ENCODE data around the gene SPA17. TPM values are rescaled to one million over a fixed set of nuclear protein-coding genes. Genes with fewer than 3 reads are reported as not detected.
A peak's percentile ranks its signal among the peaks of the same experiment; 100 is the strongest.

Gene SPA17
- 1 to 10 TPM; 1.2 to 7.1 (median 3.3) TPM for total RNA-seq

DNA sequence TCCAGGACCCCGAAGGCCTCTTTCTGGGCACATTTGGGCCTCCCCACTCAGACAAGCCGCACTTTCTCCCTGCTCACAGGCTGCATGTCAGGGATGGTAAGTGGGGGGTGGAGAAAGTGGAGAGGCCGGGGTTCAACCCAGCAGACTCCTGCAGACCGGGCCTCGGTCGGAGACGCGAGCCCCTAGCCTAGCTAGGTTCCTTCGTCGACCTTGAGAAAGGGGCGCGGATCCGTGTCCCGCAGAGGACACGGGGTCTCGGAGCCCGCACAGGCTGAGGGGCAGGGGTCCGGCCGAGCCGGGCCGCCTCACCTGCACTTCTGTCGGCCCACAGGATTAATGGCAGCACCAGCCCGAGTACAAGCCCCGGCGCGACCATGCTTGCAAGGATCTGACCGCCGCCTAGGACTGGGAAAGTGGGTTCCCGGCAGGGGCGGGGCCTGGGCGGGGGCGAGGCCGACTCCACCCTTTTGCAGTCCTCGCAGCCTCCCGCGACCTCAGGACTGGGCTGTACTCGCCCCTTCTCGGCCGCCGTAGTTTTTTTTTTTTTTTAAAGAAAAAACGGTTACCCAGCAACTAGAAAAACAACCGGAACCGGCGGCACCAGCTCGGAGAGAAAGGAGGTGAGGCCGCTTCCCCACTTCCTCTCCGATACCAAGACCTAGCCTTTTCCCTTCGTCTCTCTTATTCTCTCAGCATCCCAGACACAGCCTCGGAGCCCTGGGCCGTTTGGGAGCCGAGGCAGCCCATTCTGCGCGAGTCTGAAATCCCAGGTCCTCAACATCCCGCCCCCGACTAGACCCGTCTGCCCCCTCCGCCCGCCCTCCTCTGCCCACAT lies at the start of gene SPA17, which contains the start of gene SIAE:
TSS of gene SPA17 (plus strand) at position 572 of the 835 bp plus-strand sequence. CDS start 1,361 bp downstream, outside the sequence.
TSS of gene SIAE (minus strand) at position 407 of the 835 bp plus-strand sequence. CDS start at position 376, 31 bp downstream.
- no peaks in the 10 kb centered on the region for H3K27me3 ChIP-seq
- H3K4me3 ChIP-seq: peak within 1 kb of the TSS; percentile 56 to 72 (median 60)
- TF ChIP-seq EP300 (IDR thresholded peaks at IDR 0.05) (peak; percentile 79 to 82), POLR2A (IDR thresholded peaks at IDR 0.05) (peak in 1 of 2 donors; percentile 30)
- TF ChIP-seq, protein P1, sequence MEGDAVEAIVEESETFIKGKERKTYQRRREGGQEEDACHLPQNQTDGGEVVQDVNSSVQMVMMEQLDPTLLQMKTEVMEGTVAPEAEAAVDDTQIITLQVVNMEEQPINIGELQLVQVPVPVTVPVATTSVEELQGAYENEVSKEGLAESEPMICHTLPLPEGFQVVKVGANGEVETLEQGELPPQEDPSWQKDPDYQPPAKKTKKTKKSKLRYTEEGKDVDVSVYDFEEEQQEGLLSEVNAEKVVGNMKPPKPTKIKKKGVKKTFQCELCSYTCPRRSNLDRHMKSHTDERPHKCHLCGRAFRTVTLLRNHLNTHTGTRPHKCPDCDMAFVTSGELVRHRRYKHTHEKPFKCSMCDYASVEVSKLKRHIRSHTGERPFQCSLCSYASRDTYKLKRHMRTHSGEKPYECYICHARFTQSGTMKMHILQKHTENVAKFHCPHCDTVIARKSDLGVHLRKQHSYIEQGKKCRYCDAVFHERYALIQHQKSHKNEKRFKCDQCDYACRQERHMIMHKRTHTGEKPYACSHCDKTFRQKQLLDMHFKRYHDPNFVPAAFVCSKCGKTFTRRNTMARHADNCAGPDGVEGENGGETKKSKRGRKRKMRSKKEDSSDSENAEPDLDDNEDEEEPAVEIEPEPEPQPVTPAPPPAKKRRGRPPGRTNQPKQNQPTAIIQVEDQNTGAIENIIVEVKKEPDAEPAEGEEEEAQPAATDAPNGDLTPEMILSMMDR (IDR thresholded peaks at IDR 0.05): peak in 1 of 5 experiments; percentile 26
- DNase-seq (ENCODE audit: low spot score in 2 of 2): peak; percentile 86 to 87
- no peaks in the 10 kb centered on the region for H3K36me3 ChIP-seq
- peak within 1 kb of the TSS; percentile 48 to 88 (median 78) for H3K27ac ChIP-seq
- no peaks in the 10 kb centered on the region for H3K9me3 ChIP-seq
- WGBS, 2 donors: 1% methylated on average over 48 of the region's 58 CpGs
- peaks cover 0 to 34% (median 6%) of the 10 kb centered on the region in 4 donors for H3K4me1 ChIP-seq

DNA sequence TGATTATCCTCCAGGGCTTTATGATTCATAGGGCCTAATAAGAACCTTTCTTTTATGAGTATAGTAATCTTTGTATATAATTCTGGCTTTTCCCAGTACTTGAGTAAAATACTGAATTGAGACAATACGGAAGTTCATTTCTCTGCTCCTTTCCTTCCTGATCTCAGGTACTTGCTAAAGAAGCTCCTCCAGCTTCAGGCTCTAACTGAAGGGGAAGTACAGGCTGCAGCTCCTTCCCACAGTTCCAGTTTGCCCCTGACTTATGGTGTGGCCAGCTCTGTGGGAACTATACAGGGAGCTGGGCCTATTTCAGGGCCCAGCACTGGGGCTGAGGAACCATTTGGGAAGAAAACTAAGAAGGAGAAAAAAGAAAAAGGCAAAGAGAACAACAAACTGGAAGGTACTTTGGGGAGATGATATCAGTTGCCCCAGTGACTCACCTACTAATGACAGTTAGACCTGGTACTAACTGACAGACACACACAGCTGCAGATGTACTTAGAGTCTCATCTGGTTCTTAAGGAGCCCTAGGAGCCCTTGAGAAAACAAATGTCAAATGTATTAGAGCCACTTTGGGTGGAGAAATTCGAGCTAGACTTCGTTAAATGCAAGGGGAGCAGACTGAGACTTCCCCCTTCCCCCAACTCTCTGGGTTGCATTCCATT lies 48.1 kb upstream of the SPA17 start:
- WGBS, 2 donors: 94% methylated on average over 3 of the region's 3 CpGs
- Histone ChIP-seq H3K36me3 (peaks cover 0 to 48% (median 8%) of the 10 kb centered on the region in 3 donors), H3K4me1 (peaks cover 0 to 43% (median 13%) of the 10 kb centered on the region in 4 donors), H3K9me3 (no peaks in the 10 kb centered on the region), H3K27me3 (no peaks in the 10 kb centered on the region), H3K4me3 (no peak overlapping the region), H3K27ac (no peak overlapping the region)
- DNase-seq (ENCODE audit: low spot score in 2 of 2): no peak
- TF ChIP-seq EP300 (IDR thresholded peaks at IDR 0.05) (no peak), POLR2A (IDR thresholded peaks at IDR 0.05) (no peak)
- TF ChIP-seq, protein P1 (IDR thresholded peaks at IDR 0.05): no peak

DNA sequence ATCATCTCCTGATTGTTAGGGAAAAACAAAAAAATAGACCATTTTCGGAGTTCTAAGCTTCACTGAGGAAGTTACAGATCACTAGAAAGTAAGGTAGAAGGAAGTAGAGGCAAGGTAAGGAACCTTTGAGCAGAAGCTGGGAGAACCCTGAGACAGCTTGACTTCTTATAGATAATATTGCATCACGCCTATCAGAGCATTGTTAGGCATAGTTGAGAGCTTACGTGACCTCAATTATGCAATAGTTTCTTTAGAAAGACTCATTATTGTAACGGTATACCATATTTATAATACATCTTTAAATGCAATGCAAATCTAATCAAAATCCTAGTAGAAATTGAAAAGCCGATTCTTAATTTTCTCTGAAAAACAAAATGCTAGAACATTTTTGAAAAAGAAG lies 46.2 kb upstream of the SPA17 start:
- 86 to 92% methylated on average over 5 of the region's 5 CpGs for WGBS, 2 donors
- Histone ChIP-seq H3K27ac (no peak overlapping the region), H3K9me3 (no peaks in the 10 kb centered on the region), H3K4me3 (no peak overlapping the region), H3K4me1 (peaks cover 0 to 37% (median 10%) of the 10 kb centered on the region in 4 donors), H3K36me3 (peaks cover 0 to 67% (median 15%) of the 10 kb centered on the region in 3 donors), H3K27me3 (no peaks in the 10 kb centered on the region)
- no peak for TF ChIP-seq POLR2A (IDR thresholded peaks at IDR 0.05)
- no peak for TF ChIP-seq EP300 (IDR thresholded peaks at IDR 0.05)
- TF ChIP-seq, protein P1 (IDR thresholded peaks at IDR 0.05): no peak
- DNase-seq (ENCODE audit: low spot score in 2 of 2): no peak

DNA sequence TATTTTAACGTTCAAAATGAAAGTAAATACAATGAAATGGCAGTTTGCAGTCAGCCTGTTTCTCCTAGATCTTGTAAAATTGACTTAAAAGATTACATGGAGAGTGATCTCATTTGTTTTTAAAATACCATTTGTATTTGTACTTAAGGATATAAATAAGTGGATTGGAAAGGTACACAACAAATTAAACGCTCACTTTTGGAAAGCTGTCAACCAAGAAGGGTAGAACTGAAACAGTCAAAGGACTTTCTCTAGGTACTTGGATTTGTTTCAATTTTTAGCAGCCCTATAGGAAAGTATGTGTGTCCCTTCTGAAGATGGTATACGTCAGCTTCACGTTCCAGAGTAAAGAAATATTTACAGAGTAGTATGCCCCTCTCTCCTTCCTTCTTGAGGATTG lies 43.7 kb upstream of the SPA17 start:
- H3K4me3 ChIP-seq: no peak overlapping the region
- TF ChIP-seq, protein P1 (IDR thresholded peaks at IDR 0.05): no peak
- TF ChIP-seq EP300 (IDR thresholded peaks at IDR 0.05) (no peak), POLR2A (IDR thresholded peaks at IDR 0.05) (no peak)
- no peaks in the 10 kb centered on the region for H3K9me3 ChIP-seq
- DNase-seq (ENCODE audit: low spot score in 2 of 2): no peak
- no peak overlapping the region for H3K27ac ChIP-seq
- H3K36me3 ChIP-seq: peaks cover 0 to 90% (median 20%) of the 10 kb centered on the region in 3 donors
- peaks cover 0 to 20% (median 0%) of the 10 kb centered on the region in 4 donors for H3K4me1 ChIP-seq
- no peaks in the 10 kb centered on the region for H3K27me3 ChIP-seq
- WGBS, 2 donors: 87% methylated on average over 4 of the region's 4 CpGs

All from tibial nerve (tissue), 4 donors.